Hepatocyte (in vitro differentiated cells): ENCODE measurements around the gene CLIC3. TPM values are rescaled to one million over a fixed set of nuclear protein-coding genes. Genes with fewer than 3 reads are reported as not detected.

Experiments
- DNase-seq: peaks from one replicate; pipeline ENCODE4 v3.0.0-alpha.2; 2016; ENCODE audit warnings: low spot score
- H2AFZ ChIP-seq: fragments of 200-600 bp; sonication (generic); 2 replicates; pipeline ENCODE4 v1.6.0; 2016; ENCODE audit warnings: antibody characterized with exemption, mild to moderate bottlenecking
- H3K27ac ChIP-seq: fragments of 200-600 bp; sonication (generic); 2 replicates; pipeline ENCODE4 v1.5.1; 2016; ENCODE audit warnings: mild to moderate bottlenecking
- H3K27me3 ChIP-seq: fragments of 200-600 bp; sonication (generic); 2 replicates; pipeline ENCODE4 v1.6.1; 2016
- H3K36me3 ChIP-seq: fragments of 200-600 bp; sonication (generic); replicated peaks from 2 replicates; pipeline ENCODE4 v1.5.1; 2016; ENCODE audit warnings: low read depth; ENCODE audit not compliant: insufficient read depth
- H3K4me1 ChIP-seq: fragments of 200-600 bp; sonication (generic); 2 replicates; pipeline ENCODE4 v1.5.1; 2016; ENCODE audit warnings: mild to moderate bottlenecking, moderate library complexity; ENCODE audit not compliant: insufficient read depth
- H3K4me2 ChIP-seq: fragments of 200-600 bp; sonication (generic); 2 replicates; pipeline ENCODE4 v1.6.0; 2016
- H3K4me3 ChIP-seq: fragments of 200-600 bp; sonication (generic); 2 replicates; pipeline ENCODE4 v1.5.1; 2016; ENCODE audit warnings: mild to moderate bottlenecking
- H3K79me2 ChIP-seq: fragments of 200-600 bp; sonication (generic); 2 replicates; pipeline ENCODE4 v1.6.0; 2017; ENCODE audit warnings: mild to moderate bottlenecking
- H3K9me2 ChIP-seq: fragments of 200-600 bp; sonication (generic); replicated peaks from 2 replicates; pipeline ENCODE4 v1.6.0; 2017; ENCODE audit warnings: mild to moderate bottlenecking; ENCODE audit not compliant: insufficient read depth
- H3K9me3 ChIP-seq: fragments of 200-600 bp; sonication (generic); 2 replicates; pipeline ENCODE4 v1.5.1; 2016; ENCODE audit warnings: low read depth, mild to moderate bottlenecking
- H4K20me1 ChIP-seq: fragments of 200-600 bp; sonication (generic); 2 replicates; pipeline ENCODE4 v1.6.0; 2016; ENCODE audit warnings: mild to moderate bottlenecking; ENCODE audit not compliant: insufficient read depth, poor library complexity, severe bottlenecking
- CTCF ChIP-seq: fragments of 200-600 bp; sonication (generic); IDR thresholded peaks from 2 replicates; pipeline ENCODE4 v1.5.1; 2016; ENCODE audit warnings: antibody characterized with exemption, mild to moderate bottlenecking; ENCODE audit not compliant: poor library complexity
- EZH2 ChIP-seq: fragments of 200-600 bp; sonication (generic); IDR thresholded peaks from 2 replicates; pipeline ENCODE4 v1.6.1; 2016; ENCODE audit warnings: antibody characterized with exemption, mild to moderate bottlenecking, borderline replicate concordance
- EZH2phosphoT487 ChIP-seq: fragments of 200-600 bp; sonication (generic); IDR thresholded peaks from one replicate; pipeline ENCODE4 v1.6.1; 2018; ENCODE audit warnings: antibody characterized with exemption, mild to moderate bottlenecking, low read depth, moderate library complexity; ENCODE audit not compliant: unreplicated experiment, severe bottlenecking
- WGBS: methylation state at CpG from one replicate; pipeline ENCODE4 v1.1.6; 2016; ENCODE audit warnings: low lambda C conversion rate; ENCODE audit errors: missing lambda C conversion rate; 5-methylcytosine and 5-hydroxymethylcytosine counted together
- polyA plus RNA-seq: library from polyadenylated mRNA; unstranded; fragments of >200 nt; fragmentation: Nextera tagmentation; extraction: Ambion mirVana; gene quantifications from 2 replicates; pipeline ENCODE4 v1.2.1, GENCODE V29; 2016
- total RNA-seq: library from RNA; depleted of rRNA; stranded (reverse); fragments of >200 nt; gene quantifications from 2 replicates; pipeline ENCODE4 v1.2.3, GENCODE V29; 2014

CLIC3 gene
- total and polyA plus RNA-seq, 2 experiments from 2014 or later = 6.6 to 45.0 TPM

DNA sequence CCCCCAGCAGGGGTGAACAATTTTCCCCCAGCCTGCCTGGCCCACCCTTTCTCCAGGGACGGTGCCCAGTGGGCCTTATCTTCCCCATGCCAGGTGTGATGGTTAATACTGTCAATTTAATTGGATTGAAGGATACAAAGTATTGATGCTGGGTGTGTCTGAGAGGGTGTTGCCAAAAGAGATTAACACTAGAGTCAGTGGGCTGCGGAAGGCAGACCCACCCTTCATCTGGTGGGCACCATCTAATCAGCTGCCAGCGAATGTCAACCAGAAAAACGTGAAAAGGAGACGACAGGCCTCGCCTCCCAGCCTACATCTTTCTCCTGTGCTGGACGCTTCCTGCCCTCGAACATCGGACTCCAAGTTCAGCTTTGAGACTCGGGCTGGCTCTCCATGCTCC is 41.1 kb upstream of the CLIC3 start:
- Histone ChIP-seq H3K9me3 (no peaks in the 10 kb centered on the region), H3K4me1 (no peaks in the 10 kb centered on the region), H3K4me2 (no peak overlapping the region), H3K36me3 (no peaks in the 10 kb centered on the region), H2AFZ (no peak overlapping the region), H4K20me1 (no peaks in the 10 kb centered on the region), H3K27me3 (no peaks in the 10 kb centered on the region), H3K9me2 (no peaks in the 10 kb centered on the region), H3K4me3 (no peak overlapping the region), H3K79me2 (no peaks in the 10 kb centered on the region), H3K27ac (no peak overlapping the region)
- no peak for TF ChIP-seq EZH2phosphoT487
- TF ChIP-seq CTCF = no peak
- TF ChIP-seq EZH2 = no peak
- WGBS = 92% methylated on average over 10 of the region's 10 CpGs
- no peak for DNase-seq

- H2AFZ ChIP-seq = no peak overlapping the region
- H4K20me1 ChIP-seq = no peaks in the 10 kb centered on the region
- no peaks in the 10 kb centered on the region for H3K79me2 ChIP-seq
- H3K27me3 ChIP-seq = no peaks in the 10 kb centered on the region
- 91% methylated on average over 13 of the region's 13 CpGs for WGBS
- H3K36me3 ChIP-seq = no peaks in the 10 kb centered on the region
- no peak overlapping the region for H3K27ac ChIP-seq
- no peak overlapping the region for H3K4me2 ChIP-seq
- DNase-seq = no peak
- no peaks in the 10 kb centered on the region for H3K4me1 ChIP-seq
- H3K9me2 ChIP-seq = no peaks in the 10 kb centered on the region
- no peak for TF ChIP-seq EZH2phosphoT487
- no peak for TF ChIP-seq EZH2
- no peak for TF ChIP-seq CTCF
- no peaks in the 10 kb centered on the region for H3K9me3 ChIP-seq
- H3K4me3 ChIP-seq = no peak overlapping the region
Measured at GRCh38 chr9:137037035-137037434, 40.7 kb upstream of the CLIC3 start.

- Histone ChIP-seq H3K4me1 (no peaks in the 10 kb centered on the region), H3K27me3 (no peaks in the 10 kb centered on the region), H3K4me3 (no peak overlapping the region), H3K36me3 (no peaks in the 10 kb centered on the region), H3K9me3 (no peaks in the 10 kb centered on the region), H2AFZ (no peak overlapping the region), H3K27ac (no peak overlapping the region), H4K20me1 (no peaks in the 10 kb centered on the region), H3K79me2 (no peaks in the 10 kb centered on the region), H3K4me2 (no peak overlapping the region), H3K9me2 (no peaks in the 10 kb centered on the region)
- no peak for DNase-seq
- 76% methylated on average over 8 of the region's 8 CpGs for WGBS
- no peak for TF ChIP-seq CTCF
- no peak for TF ChIP-seq EZH2phosphoT487
Measured at GRCh38 chr9:137035937-137036336, 39.6 kb upstream of the CLIC3 start.

- no peak for TF ChIP-seq EZH2phosphoT487
- TF ChIP-seq CTCF = no peak
- no peak for TF ChIP-seq EZH2
- no peak overlapping the region for H2AFZ ChIP-seq
- H3K27ac ChIP-seq = no peak overlapping the region
- no peaks in the 10 kb centered on the region for H3K9me3 ChIP-seq
- no peaks in the 10 kb centered on the region for H3K27me3 ChIP-seq
- no peaks in the 10 kb centered on the region for H3K4me1 ChIP-seq
- H3K9me2 ChIP-seq = no peaks in the 10 kb centered on the region
- whole genome bisulfite sequencing = 42% methylated on average over 9 of the region's 9 CpGs
- H3K79me2 ChIP-seq = no peaks in the 10 kb centered on the region
- no peak overlapping the region for H3K4me3 ChIP-seq
- DNase-seq = no peak
- H3K36me3 ChIP-seq = no peaks in the 10 kb centered on the region
- no peaks in the 10 kb centered on the region for H4K20me1 ChIP-seq
- H3K4me2 ChIP-seq = no peak overlapping the region
Measured at GRCh38 chr9:137035507-137035834, 39.1 kb upstream of the CLIC3 start.
